C1 segment of cervical spinal cord (tissue), 14 donors: Measurements from ENCODE around the gene ZNF77.
A peak's percentile ranks its signal among the peaks of the same experiment; 100 is the strongest.
"Not testable (repeated sequence)": the region's sequence is repeated elsewhere in the genome, so short reads cannot be mapped to it uniquely, and the experiment has no call there.

Experiments
- DNase-seq, 14 donors: peaks; one replicate each; lab custom pipeline; 2025; lab: John Stamatoyannopoulos, UW

Gene ZNF77

DNA sequence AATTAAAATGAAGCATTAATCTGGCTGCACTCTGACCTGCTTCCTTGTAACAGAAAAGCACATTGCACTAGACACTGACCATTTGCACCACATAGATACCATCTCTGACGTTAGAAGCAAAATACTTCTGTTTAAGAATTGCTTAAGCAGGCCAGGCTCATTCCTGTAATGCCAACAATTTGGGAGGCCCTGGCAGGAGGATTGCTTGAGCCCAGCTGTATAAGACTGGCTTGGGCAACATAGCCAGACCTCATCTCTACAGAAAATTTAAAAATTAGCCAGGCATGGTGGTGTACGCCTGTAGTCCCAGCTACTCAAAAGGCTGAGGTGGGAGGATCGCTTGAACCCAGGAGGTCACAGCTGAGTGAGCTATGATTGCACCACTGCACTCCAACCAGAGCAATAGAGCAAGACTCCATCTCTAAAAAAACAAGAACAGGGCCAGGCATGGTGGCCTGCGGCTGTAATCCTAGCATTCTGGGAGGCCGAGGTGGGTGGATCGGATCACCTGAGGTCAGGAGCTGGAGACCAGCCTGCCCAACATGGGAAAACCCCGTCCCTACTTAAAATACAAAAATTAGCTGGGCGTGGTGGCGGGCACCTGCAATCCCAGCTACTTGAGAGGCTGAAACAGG is 25.5 kb upstream of the ZNF77 start:
- no peak for DNase-seq

DNA sequence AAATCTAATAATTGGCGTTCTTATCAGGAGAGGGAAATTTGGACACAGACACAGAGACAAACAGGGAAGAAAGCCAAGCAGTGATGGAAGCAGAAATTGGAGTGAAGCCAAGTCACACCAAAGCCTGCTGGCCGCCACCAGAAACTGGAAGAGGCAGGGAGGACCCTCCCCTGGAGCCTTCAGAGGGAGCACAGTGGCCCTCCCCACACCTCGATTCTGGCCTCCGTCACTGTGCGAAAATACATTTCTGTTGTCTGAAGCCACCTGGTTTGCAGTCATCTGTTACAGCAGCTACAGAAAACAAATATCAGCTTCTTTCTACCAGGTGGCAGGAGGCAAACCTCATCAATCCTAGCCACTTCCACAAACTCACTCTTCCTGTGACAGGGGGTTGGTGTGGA is 24.3 kb upstream of the ZNF77 start:
- DNase-seq, result peak in 2 of 14 donors; percentile 26 to 89

GRCh38 chr19:2967972-2968371 is 23.2 kb upstream of the ZNF77 start:
- no peak for DNase-seq

GRCh38 chr19:2964874-2965273 is 20.1 kb upstream of the ZNF77 start:
- no peak for DNase-seq

DNA sequence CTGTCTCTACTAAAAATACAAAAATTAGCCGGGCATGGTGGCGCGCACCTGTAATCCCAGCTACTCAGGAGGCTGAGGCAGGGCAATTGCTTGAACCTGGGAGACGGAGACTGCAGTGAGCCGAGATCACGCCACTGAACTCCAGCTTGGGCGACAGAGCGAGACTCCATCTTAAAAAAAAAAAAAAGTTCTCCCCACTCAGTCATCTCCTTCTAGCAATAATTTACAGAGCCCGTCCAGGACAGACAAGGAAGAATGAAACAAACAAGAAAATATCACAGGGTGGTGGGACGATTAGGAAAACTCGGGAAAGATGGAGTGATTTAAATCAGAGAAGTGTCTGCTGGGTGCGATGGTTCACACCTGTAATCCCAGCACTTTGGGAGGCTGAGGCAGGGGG is 18.9 kb upstream of the ZNF77 start:
- DNase-seq, result not testable (repeated sequence)

GRCh38 chr19:2963122-2963521 is 18.4 kb upstream of the ZNF77 start:
- no peak for DNase-seq

GRCh38 chr19:2962018-2962670 is 17.4 kb upstream of the ZNF77 start:
- peak in 5 of 14 donors; percentile 5 to 63 (median 30) for DNase-seq

- DNase-seq, result no peak
These were observed 15.3 kb upstream of the ZNF77 start for GRCh38 chr19:2960120-2960519.

GRCh38 chr19:2957160-2957559 is 12.4 kb upstream of the ZNF77 start:
- DNase-seq, result no peak

DNA sequence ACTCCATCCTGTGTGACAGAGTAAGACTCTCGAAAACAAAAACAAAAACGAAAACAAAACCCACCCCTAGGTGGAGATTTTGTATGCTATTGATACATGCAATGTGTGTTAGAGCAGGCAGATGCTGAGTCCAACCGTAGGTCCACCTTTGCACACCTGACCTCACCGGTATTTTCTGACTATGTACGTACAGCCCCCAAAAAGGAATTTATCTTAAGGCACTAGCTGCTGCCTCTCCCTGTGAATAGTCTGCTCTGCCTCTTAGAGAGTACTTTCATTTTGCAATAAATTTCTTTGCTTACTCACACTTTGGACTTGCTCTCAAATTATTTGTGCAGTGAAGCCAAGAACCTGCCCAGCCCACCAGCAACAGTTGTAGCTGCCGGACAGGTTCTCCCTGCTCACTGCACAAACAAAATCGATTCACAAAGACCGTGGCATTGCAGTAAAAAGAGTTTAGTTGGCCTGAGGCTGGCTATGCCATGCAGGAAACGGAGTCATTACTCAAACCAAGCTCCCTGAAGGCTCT is 8.2 kb upstream of the ZNF77 start:
- DNase-seq, result no peak

DNA sequence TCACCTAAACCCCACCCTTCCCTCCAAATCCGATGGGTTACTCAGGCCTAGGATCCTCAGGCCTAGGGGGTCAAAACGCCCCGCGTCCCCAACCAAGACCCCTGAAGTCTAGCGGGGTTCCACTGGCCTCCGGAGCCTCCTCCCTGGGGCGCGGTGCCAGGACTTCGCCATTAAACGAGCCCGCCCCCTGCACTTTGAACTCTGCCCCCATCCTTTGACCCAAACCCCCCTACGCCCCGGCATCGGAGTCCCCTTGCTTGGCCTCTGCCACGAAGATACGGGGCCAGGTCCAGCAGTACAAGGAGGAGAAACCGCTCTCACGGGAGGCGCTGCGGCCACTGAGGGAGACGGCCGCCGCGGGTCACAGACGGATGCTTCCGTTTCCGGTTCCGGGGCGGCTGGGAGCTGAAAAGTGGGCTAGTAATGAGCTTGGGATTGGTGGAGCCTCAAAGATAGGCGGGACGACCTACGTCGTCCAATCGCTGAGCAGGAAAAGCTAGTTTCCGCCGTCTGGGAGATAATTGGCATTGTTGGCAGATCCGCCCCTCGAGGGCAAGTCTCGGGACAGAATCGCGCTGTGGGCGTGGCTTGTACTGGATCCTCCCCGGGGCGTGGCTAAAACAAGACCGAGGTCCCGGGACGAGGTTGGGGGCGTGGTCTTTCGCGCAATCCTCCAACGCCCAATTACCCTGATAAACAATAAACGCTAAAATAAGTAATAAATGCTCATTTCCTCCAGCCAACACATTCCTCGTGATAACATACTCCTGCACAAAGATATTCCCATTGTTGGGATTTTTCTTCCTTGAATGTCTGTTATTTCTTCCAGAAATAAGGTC is 5.7 kb upstream of the ZNF77 start:
- DNase-seq, result peak; percentile 77 to 100 (median 97)

GRCh38 chr19:2949939-2950285 is 5.1 kb upstream of the ZNF77 start:
- DNase-seq, result peak in 1 of 14 donors; percentile 48

- no peak for DNase-seq
These were observed 909 bp upstream of the ZNF77 start for GRCh38 chr19:2945575-2946184.

- no peak for DNase-seq
These were observed 382 bp downstream of the ZNF77 start for GRCh38 chr19:2944403-2944774.

GRCh38 chr19:2942928-2943640 is 1.7 kb downstream of the ZNF77 start:
- no peak for DNase-seq

- DNase-seq, result not testable (repeated sequence)
These were observed 8.9 kb downstream of the ZNF77 start for GRCh38 chr19:2935863-2936262.

DNA sequence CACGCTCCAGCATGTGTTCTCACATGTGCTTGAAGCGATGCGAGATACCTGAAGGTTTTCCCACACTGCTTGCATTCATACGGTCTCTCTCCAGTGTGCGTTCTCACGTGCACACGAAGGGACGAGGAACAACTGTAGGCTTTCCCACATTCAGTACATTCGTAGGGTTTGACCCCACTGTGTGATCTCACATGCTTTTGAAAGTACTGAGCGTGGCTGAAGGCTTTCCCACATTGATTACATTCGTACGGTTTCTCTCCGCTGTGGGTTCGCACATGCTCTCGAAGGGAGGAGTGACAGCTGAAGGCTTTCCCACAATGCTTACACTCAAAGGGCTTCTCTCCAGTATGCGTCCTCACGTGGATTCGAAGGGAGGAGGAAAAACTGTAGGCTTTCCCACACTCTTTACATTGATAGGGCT is 11.3 kb downstream of the ZNF77 start:
- no peak for DNase-seq

DNA sequence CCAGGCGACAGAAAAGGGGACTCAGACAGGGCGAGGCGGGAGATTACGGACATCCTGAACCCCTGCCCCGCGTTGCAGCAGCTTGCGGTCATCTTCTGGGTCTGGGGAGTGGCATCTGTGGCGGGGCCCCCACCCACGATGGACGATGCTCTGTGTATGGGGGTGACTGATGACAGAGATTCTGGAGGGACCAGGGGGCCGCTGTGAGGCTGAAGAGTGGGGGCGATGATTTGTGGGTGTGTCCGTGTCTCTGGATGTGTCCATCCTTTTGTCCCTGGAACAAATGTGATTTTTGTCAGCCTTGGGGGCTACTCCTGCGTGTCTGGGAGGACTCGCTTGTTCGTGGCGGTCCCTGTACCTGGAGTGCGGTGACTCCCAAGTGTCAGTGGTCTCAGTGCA is 17.7 kb downstream of the ZNF77 start:
- DNase-seq, result no peak

- DNase-seq, result no peak
These were observed 18.3 kb downstream of the ZNF77 start for GRCh38 chr19:2926341-2927031.

GRCh38 chr19:2923510-2923909 is 21.3 kb downstream of the ZNF77 start:
- peak in 3 of 14 donors; percentile 12 to 42 (median 32) for DNase-seq

DNA sequence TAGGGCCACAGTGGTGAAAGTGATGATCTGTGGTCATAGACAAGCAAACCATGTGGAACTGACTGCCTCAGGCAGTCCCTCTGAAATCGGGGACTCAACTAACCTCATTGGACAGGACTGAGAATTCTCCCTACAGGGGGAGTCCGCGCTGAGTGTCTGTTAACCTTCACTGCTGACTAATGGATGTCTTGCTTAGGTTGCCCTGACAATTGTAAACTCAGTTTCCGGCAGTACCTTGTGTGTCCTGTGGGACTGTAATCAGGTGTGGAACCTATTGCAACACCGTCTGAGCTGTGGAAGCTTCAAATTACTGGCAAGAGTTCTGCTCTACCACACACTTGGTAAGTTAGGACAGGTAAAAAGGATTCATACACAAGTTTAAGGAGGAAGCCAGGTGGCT is 21.8 kb downstream of the ZNF77 start:
- no peak for DNase-seq
